Measurements from ENCODE around the gene JUP. TPM values are rescaled to one million over a fixed set of nuclear protein-coding genes. Genes with fewer than 3 reads are reported as not detected.

Gene JUP
- total RNA-seq, 1 experiment from 2014 or later: 224 TPM

- Histone ChIP-seq H3K27me3 (ENCODE audit: insufficient read depth, low read length) (no peaks in the 10 kb centered on the region), H3K9me3 (ENCODE audit: control insufficient read depth in 1 of 2, insufficient read depth in 1 of 2, low read depth in 1 of 2, low read length in 2 of 2) (no peaks in the 10 kb centered on the region), H3K4me1 (ENCODE audit: control insufficient read depth in 1 of 2, insufficient read depth in 2 of 2, low read length in 2 of 2) (peaks cover 26 to 37% of the 10 kb centered on the region in 2 experiments), H3K4me3 (replicated peaks in 1 of 2; ENCODE audit: low read depth in 1 of 2, low read length in 2 of 2) (no peak overlapping the region), H3K79me2 (ENCODE audit: insufficient read depth, low read length) (no peaks in the 10 kb centered on the region), H4K20me1 (ENCODE audit: insufficient read depth) (no peaks in the 10 kb centered on the region), H3K4me2 (ENCODE audit: low read length) (no peak overlapping the region), H3K36me3 (ENCODE audit: control insufficient read depth in 1 of 2, insufficient read depth in 2 of 2, low read length in 2 of 2) (no peaks in the 10 kb centered on the region), H3K9ac (ENCODE audit: low read length) (no peak overlapping the region), H3K9me2 (ENCODE audit: insufficient read depth) (no peaks in the 10 kb centered on the region), H3K27ac (ENCODE audit: low read depth, low read length) (no peak overlapping the region), H2AFZ (ENCODE audit: low read depth, low read length, poor library complexity, severe bottlenecking) (no peak overlapping the region)
- ChIA-PET POLR2A (no interaction called here), RAD21 (ENCODE audit: low non-redundant PET in 1 of 2, low total read pairs in 2 of 2, uncharacterized antibody in 2 of 2, unreplicated experiment in 2 of 2) (interaction anchor here in 1 of 2 experiments (1.1 kb wide), 1 partner anchor 65 kb away, joined by 4 read pairs; no protein-coding TSS in a partner anchor), CTCF (interaction anchor here (0.7 to 7.4 kb wide), 3 partner anchors 18 to 66 kb away, joined by 3 to 109 read pairs (median 32); partner anchors contain the start of gene JUP)
- intact Hi-C loops (cut with micrococcal nuclease): no loop called here
- no peak for ATAC-seq
- no TSS peak for BruUV-seq (replicated peaks)
- TF ChIP-seq SIN3A (IDR thresholded peaks at IDR 0.05; ENCODE audit: low read depth): no peak
- no peak for TF ChIP-seq TCF7L2 (IDR thresholded peaks at IDR 0.05; ENCODE audit: borderline replicate concordance, extremely low read depth, insufficient read depth, insufficient read length)
- TF ChIP-seq CBX3 (IDR thresholded peaks at IDR 0.05; ENCODE audit: low read depth): no peak
- no peak for TF ChIP-seq SRF (IDR thresholded peaks at IDR 0.05; ENCODE audit: low read depth)
- TF ChIP-seq ZBTB33 (IDR thresholded peaks at IDR 0.05; ENCODE audit: extremely low read depth, insufficient replicate concordance, low read length): no peak
- no peak for TF ChIP-seq SP1 (IDR thresholded peaks at IDR 0.05; ENCODE audit: low read depth)
- no peak for TF ChIP-seq ZNF274 (IDR thresholded peaks at IDR 0.05; ENCODE audit: low read depth, low read length)
- TF ChIP-seq EZH2phosphoT487 (IDR thresholded peaks at IDR 0.05; ENCODE audit: borderline replicate concordance): no peak
- TF ChIP-seq, protein P1, sequence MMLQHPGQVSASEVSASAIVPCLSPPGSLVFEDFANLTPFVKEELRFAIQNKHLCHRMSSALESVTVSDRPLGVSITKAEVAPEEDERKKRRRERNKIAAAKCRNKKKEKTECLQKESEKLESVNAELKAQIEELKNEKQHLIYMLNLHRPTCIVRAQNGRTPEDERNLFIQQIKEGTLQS (IDR thresholded peaks at IDR 0.05): no peak
- no peak for TF ChIP-seq YY1 (IDR thresholded peaks at IDR 0.05; ENCODE audit: extremely low read depth, insufficient replicate concordance, low read depth, low read length)
- TF ChIP-seq FOSL1 (IDR thresholded peaks at IDR 0.05; ENCODE audit: low read depth): no peak
- no peak for TF ChIP-seq CEBPB (IDR thresholded peaks at IDR 0.05; ENCODE audit: low read depth)
- TF ChIP-seq EZH2 (IDR thresholded peaks at IDR 0.05): no peak
- TF ChIP-seq, protein P2, sequence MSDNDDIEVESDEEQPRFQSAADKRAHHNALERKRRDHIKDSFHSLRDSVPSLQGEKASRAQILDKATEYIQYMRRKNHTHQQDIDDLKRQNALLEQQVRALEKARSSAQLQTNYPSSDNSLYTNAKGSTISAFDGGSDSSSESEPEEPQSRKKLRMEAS (IDR thresholded peaks at IDR 0.05): no peak
- no peak for TF ChIP-seq EGR1 (IDR thresholded peaks at IDR 0.05; ENCODE audit: low read depth)
- TF ChIP-seq JUND (IDR thresholded peaks at IDR 0.05): no peak
- TF ChIP-seq ZFX (IDR thresholded peaks at IDR 0.05): no peak
- TF ChIP-seq POLR2AphosphoS5 (IDR thresholded peaks at IDR 0.05; ENCODE audit: low read depth, low read length): no peak
- TF ChIP-seq ELF1 (IDR thresholded peaks at IDR 0.05; ENCODE audit: borderline replicate concordance, low read depth): no peak
- no peak for DNase-seq (ENCODE audit: low read depth, low spot score)
These were observed 16.8 kb upstream of the JUP start for GRCh38 chr17:41803049-41804020.

All from HCT116 (cell line).